ENCODE measurements around the gene MSMO1. TPM values are rescaled to one million over a fixed set of nuclear protein-coding genes. Genes with fewer than 3 reads are reported as not detected.

MSMO1 gene
- total RNA-seq, 2 experiments from 2014 or later = 41.6 to 91.5 TPM

DNA sequence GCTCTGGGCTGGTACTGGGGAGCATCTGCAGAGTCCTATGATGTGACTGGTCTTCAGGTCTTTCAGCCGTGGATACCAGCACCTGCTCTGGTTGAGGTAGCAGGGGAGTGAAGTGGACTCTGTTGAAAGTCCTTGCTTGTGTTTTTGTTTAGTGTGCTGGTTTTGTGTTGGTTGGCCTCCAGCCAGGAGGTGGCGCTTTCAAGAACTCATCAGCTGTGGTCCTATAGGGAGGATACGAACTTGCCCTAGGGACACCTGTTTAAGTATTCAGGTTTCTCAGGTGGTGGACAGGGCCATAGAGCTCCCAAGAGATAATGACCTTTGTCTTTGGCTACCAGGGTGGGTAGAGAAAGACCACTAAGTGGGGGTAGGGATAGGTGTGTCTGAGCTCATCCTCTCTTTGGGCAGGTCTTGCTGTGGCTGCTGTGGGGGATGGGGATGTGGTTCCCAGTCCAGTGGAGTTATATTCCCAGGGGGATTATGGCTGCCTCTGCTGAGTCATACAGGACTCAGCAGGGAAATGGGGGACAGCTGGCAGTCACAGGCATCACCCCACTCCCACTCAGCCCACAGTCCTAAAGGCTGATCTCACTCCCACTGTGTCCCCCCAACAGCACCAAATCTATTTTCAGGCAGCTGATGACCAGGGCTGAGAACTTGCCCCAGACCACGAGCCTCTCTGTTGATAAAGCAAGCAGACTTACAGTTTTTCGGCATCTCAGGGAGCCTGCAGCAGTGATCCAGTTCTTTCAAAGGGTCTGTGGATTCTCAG lies 24.1 kb downstream of the MSMO1 start:
- Histone ChIP-seq H2AFZ (ENCODE audit: low read length) (no peak overlapping the region), H3K4me3 (ENCODE audit: low read depth, low read length, poor library complexity, severe bottlenecking) (no peak overlapping the region), H3K27ac (ENCODE audit: low read depth, low read length, poor library complexity, severe bottlenecking) (no peak overlapping the region), H3K79me2 (ENCODE audit: insufficient read depth, low read depth, low read length) (no peaks in the 10 kb centered on the region), H3K9me3 (ENCODE audit: low read length) (no peaks in the 10 kb centered on the region), H3K4me2 (ENCODE audit: low read length) (no peak overlapping the region), H3K4me1 (ENCODE audit: insufficient read depth, low read length, poor library complexity, severe bottlenecking) (no peaks in the 10 kb centered on the region), H3K9me2 (ENCODE audit: insufficient read depth, low read length) (no peaks in the 10 kb centered on the region), H3K36me3 (ENCODE audit: insufficient read depth, low read length) (no peaks in the 10 kb centered on the region), H4K20me1 (ENCODE audit: insufficient read depth, low read length) (no peaks in the 10 kb centered on the region)
- no peak for TF ChIP-seq EZH2phosphoT487 (IDR thresholded peaks at IDR 0.05; ENCODE audit: borderline replicate concordance, low read depth, low read length)
- TF ChIP-seq, protein P1, sequence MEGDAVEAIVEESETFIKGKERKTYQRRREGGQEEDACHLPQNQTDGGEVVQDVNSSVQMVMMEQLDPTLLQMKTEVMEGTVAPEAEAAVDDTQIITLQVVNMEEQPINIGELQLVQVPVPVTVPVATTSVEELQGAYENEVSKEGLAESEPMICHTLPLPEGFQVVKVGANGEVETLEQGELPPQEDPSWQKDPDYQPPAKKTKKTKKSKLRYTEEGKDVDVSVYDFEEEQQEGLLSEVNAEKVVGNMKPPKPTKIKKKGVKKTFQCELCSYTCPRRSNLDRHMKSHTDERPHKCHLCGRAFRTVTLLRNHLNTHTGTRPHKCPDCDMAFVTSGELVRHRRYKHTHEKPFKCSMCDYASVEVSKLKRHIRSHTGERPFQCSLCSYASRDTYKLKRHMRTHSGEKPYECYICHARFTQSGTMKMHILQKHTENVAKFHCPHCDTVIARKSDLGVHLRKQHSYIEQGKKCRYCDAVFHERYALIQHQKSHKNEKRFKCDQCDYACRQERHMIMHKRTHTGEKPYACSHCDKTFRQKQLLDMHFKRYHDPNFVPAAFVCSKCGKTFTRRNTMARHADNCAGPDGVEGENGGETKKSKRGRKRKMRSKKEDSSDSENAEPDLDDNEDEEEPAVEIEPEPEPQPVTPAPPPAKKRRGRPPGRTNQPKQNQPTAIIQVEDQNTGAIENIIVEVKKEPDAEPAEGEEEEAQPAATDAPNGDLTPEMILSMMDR (conservative IDR thresholded peaks at IDR 0.05; ENCODE audit: low read length) = peak; percentile 63
- no TSS peak for BruUV-seq (replicated peaks)
- ChIA-PET CTCF (ENCODE audit: unreplicated experiment) (no interaction called here), POLR2A (interaction anchor here (0.6 to 1.5 kb wide), 3 partner anchors 9 to 128 kb away, joined by 3 to 4 read pairs (median 3); no protein-coding TSS in a partner anchor)
- DNase-seq (ENCODE audit: low spot score) = no peak
- intact Hi-C loops (cut with micrococcal nuclease; ENCODE audit: unreplicated experiment) = no loop called here

DNA sequence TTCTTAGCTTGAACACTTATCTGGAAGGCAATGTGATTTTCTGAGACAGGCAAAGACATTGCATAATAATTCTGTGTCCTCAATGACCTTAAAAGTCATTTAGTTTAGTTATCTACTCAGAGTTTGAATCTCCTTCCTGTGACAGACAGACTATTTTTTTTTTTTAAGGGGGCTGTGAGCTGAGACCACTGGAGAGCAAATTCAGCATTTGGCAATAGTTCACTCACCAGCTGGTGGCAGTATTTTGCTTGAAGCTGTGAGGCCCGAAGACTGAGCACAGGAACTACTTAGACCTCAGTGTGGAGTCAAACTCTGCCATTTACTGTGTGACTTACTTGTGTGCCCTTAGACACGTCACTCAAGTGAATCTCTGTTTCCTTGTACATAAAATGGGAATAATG lies 28.4 kb downstream of the MSMO1 start:
- Histone ChIP-seq H3K9me3 (ENCODE audit: low read length) (no peaks in the 10 kb centered on the region), H3K4me1 (ENCODE audit: insufficient read depth, low read length, poor library complexity, severe bottlenecking) (no peaks in the 10 kb centered on the region), H3K4me3 (ENCODE audit: low read depth, low read length, poor library complexity, severe bottlenecking) (no peak overlapping the region), H3K27ac (ENCODE audit: low read depth, low read length, poor library complexity, severe bottlenecking) (no peak overlapping the region), H3K79me2 (ENCODE audit: insufficient read depth, low read depth, low read length) (no peaks in the 10 kb centered on the region), H3K9me2 (ENCODE audit: insufficient read depth, low read length) (no peaks in the 10 kb centered on the region), H3K4me2 (ENCODE audit: low read length) (no peak overlapping the region), H2AFZ (ENCODE audit: low read length) (no peak overlapping the region), H4K20me1 (ENCODE audit: insufficient read depth, low read length) (no peaks in the 10 kb centered on the region), H3K36me3 (ENCODE audit: insufficient read depth, low read length) (no peaks in the 10 kb centered on the region)
- intact Hi-C loops (cut with micrococcal nuclease; ENCODE audit: unreplicated experiment) = loop anchor here (2.0 kb wide), 1 partner anchor 109 kb away; no protein-coding TSS in a partner anchor
- peak; percentile 65 for DNase-seq (ENCODE audit: low spot score)
- no peak for TF ChIP-seq EZH2phosphoT487 (IDR thresholded peaks at IDR 0.05; ENCODE audit: borderline replicate concordance, low read depth, low read length)
- TF ChIP-seq, protein P1 (conservative IDR thresholded peaks at IDR 0.05; ENCODE audit: low read length) = peak; percentile 84
- ChIA-PET POLR2A (interaction anchor here (0.7 to 1.0 kb wide), 4 partner anchors 12 to 234 kb away, joined by 3 to 5 read pairs (median 3); no protein-coding TSS in a partner anchor), CTCF (ENCODE audit: unreplicated experiment) (interaction anchor here (2.2 kb wide), 1 partner anchor 225 kb away, joined by 7 read pairs; no protein-coding TSS in a partner anchor)
- BruUV-seq (replicated peaks) = no TSS peak

DNA sequence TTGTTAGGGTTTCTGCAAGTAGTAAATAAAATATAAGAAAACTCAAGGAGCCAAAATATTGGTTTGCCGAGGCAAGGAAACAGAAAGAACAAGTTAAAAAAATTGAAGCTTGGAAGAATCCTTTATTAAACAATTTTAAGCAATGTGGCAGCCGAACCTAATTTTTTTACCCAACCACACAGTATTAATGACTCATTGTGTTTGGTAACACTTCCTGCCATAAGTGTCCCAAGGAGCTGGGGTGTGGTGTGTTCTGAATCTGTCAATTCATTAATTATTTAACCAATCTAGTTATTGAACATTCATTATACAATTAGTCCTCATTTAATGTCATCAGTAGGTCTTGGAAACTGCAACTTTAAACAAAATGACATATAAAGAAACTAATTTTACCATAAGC lies 32.0 kb downstream of the MSMO1 start:
- Histone ChIP-seq H2AFZ (ENCODE audit: low read length) (no peak overlapping the region), H3K4me3 (ENCODE audit: low read depth, low read length, poor library complexity, severe bottlenecking) (no peak overlapping the region), H3K4me2 (ENCODE audit: low read length) (no peak overlapping the region), H3K4me1 (ENCODE audit: insufficient read depth, low read length, poor library complexity, severe bottlenecking) (no peaks in the 10 kb centered on the region), H3K27ac (ENCODE audit: low read depth, low read length, poor library complexity, severe bottlenecking) (no peak overlapping the region), H3K79me2 (ENCODE audit: insufficient read depth, low read depth, low read length) (no peaks in the 10 kb centered on the region), H4K20me1 (ENCODE audit: insufficient read depth, low read length) (no peaks in the 10 kb centered on the region), H3K36me3 (ENCODE audit: insufficient read depth, low read length) (no peaks in the 10 kb centered on the region), H3K9me3 (ENCODE audit: low read length) (no peaks in the 10 kb centered on the region), H3K9me2 (ENCODE audit: insufficient read depth, low read length) (no peaks in the 10 kb centered on the region)
- POLR2A ChIA-PET = interaction anchor here (0.6 to 1.2 kb wide), 3 partner anchors 9 to 56 kb away, joined by 3 read pairs; no protein-coding TSS in a partner anchor
- CTCF ChIA-PET (ENCODE audit: unreplicated experiment) = no interaction called here
- no TSS peak for BruUV-seq (replicated peaks)
- DNase-seq (ENCODE audit: low spot score) = no peak
- TF ChIP-seq EZH2phosphoT487 (IDR thresholded peaks at IDR 0.05; ENCODE audit: borderline replicate concordance, low read depth, low read length) = no peak
- TF ChIP-seq, protein P1 (conservative IDR thresholded peaks at IDR 0.05; ENCODE audit: low read length) = no peak
- intact Hi-C loops (cut with micrococcal nuclease; ENCODE audit: unreplicated experiment) = no loop called here

Measured in OCI-LY7 (cell line).